ENCODE data around the gene IFI27L2.

DNA sequence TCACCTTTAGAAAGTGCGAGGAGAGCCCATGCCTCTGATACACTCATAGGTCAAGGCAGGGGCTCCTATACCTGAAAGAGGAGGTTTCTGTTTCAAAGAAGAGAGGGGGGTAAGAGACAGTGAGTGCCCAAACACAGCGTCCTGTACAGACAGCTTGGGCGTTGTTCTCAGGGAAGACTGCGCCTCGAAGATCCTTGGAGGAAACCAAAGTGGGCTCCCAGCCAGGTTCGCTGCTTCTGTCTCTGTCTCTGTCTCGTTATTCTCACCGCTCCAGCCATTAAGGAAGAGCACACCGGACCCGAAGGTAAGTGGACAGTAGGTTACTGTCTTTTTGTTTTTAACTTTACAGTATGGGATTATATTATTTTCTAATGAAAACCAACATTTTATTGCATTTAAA, 24.7 kb downstream of the IFI27L2 start:
- TF ChIP-seq TAF1 (IDR thresholded peaks at IDR 0.05; ENCODE audit: borderline replicate concordance, insufficient read depth, low read length) (no peak), POLR2AphosphoS5 (IDR thresholded peaks at IDR 0.05; ENCODE audit: low read depth, low read length) (no peak)
